ENCODE measurements around the gene SFXN4. TPM values are rescaled to one million over a fixed set of nuclear protein-coding genes. Genes with fewer than 3 reads are reported as not detected.

Gene SFXN4
- total RNA-seq, 1 donor from 2014 or later: 19.9 TPM

- DNase-seq (ENCODE audit: low read depth, low spot score): no peak
- no peak overlapping the region for H3K27ac Mint-ChIP-seq (ENCODE audit: unreplicated experiment)
- TF ChIP-seq CTCF (conservative IDR thresholded peaks at IDR 0.05): no peak
- no peaks in the 10 kb centered on the region for H3K27me3 Mint-ChIP-seq (ENCODE audit: low read depth)
- no peaks in the 10 kb centered on the region for H3K36me3 Mint-ChIP-seq (ENCODE audit: low read depth)
- peak overlapping the region; percentile 90 for H3K4me3 Mint-ChIP-seq
- no peaks in the 10 kb centered on the region for H3K9me3 Mint-ChIP-seq
- H3K4me1 Mint-ChIP-seq: peaks cover 63% of the 10 kb centered on the region
Measured at GRCh38 chr10:119209736-119210355, 44.3 kb upstream of the SFXN4 start.

- Mint-ChIP-seq H3K4me3 (peak overlapping the region; percentile 90), H3K27ac (ENCODE audit: unreplicated experiment) (no peak overlapping the region), H3K4me1 (peaks cover 67% of the 10 kb centered on the region), H3K27me3 (ENCODE audit: low read depth) (no peaks in the 10 kb centered on the region), H3K36me3 (ENCODE audit: low read depth) (no peaks in the 10 kb centered on the region), H3K9me3 (no peaks in the 10 kb centered on the region)
- DNase-seq (ENCODE audit: low read depth, low spot score): peak; percentile 73
- peak; percentile 84 for TF ChIP-seq CTCF (conservative IDR thresholded peaks at IDR 0.05)
Measured at GRCh38 chr10:119209035-119209735, 43.7 kb upstream of the SFXN4 start.

- TF ChIP-seq CTCF (conservative IDR thresholded peaks at IDR 0.05): no peak
- no peak for DNase-seq (ENCODE audit: low read depth, low spot score)
- H3K9me3 Mint-ChIP-seq: no peaks in the 10 kb centered on the region
- H3K27me3 Mint-ChIP-seq (ENCODE audit: low read depth): no peaks in the 10 kb centered on the region
- peak overlapping the region; percentile 90 for H3K4me3 Mint-ChIP-seq
- H3K27ac Mint-ChIP-seq (ENCODE audit: unreplicated experiment): no peak overlapping the region
- H3K36me3 Mint-ChIP-seq (ENCODE audit: low read depth): no peaks in the 10 kb centered on the region
- peaks cover 65% of the 10 kb centered on the region for H3K4me1 Mint-ChIP-seq
Measured at GRCh38 chr10:119208553-119208940, 43.0 kb upstream of the SFXN4 start.

- Mint-ChIP-seq H3K9me3 (no peaks in the 10 kb centered on the region), H3K27me3 (ENCODE audit: low read depth) (no peaks in the 10 kb centered on the region), H3K27ac (ENCODE audit: unreplicated experiment) (peak overlapping the region; percentile 1), H3K36me3 (ENCODE audit: low read depth) (no peaks in the 10 kb centered on the region), H3K4me1 (peaks cover 70% of the 10 kb centered on the region), H3K4me3 (peak overlapping the region; percentile 90)
- peak; percentile 53 for DNase-seq (ENCODE audit: low read depth, low spot score)
- no peak for TF ChIP-seq CTCF (conservative IDR thresholded peaks at IDR 0.05)
Measured at GRCh38 chr10:119207713-119208552, 42.4 kb upstream of the SFXN4 start.

- H3K9me3 Mint-ChIP-seq: no peaks in the 10 kb centered on the region
- no peak for TF ChIP-seq CTCF (conservative IDR thresholded peaks at IDR 0.05)
- no peaks in the 10 kb centered on the region for H3K27me3 Mint-ChIP-seq (ENCODE audit: low read depth)
- H3K4me1 Mint-ChIP-seq: peaks cover 70% of the 10 kb centered on the region
- peak within 1 kb of the TSS; percentile 94 for H3K4me3 Mint-ChIP-seq
- DNase-seq (ENCODE audit: low read depth, low spot score): peak; percentile 85
- no peaks in the 10 kb centered on the region for H3K36me3 Mint-ChIP-seq (ENCODE audit: low read depth)
- peak within 1 kb of the TSS; percentile 98 for H3K27ac Mint-ChIP-seq (ENCODE audit: unreplicated experiment)
Measured at GRCh38 chr10:119207366-119207666, 41.8 kb upstream of the SFXN4 start, which contains the start of gene GRK5. TSS of gene GRK5 (plus strand) at chr10:119207571. CDS start at chr10:119207918, 347 bp downstream.
